HG03342 (cell line): ENCODE results near the gene TNFSF9.
A peak's percentile ranks its signal among the peaks of the same experiment; 100 is the strongest.
"Not testable (repeated sequence)": the region's sequence is repeated elsewhere in the genome, so short reads cannot be mapped to it uniquely, and the experiment has no call there.

Experiments used
- ATAC-seq: cut with Tn5 transposase; IDR thresholded peaks from one replicate; pipeline ENCODE4 v1.9.1; 2021; ENCODE audit warnings: mild to moderate bottlenecking, moderate library complexity; ENCODE audit not compliant: unreplicated experiment

Gene TNFSF9

GRCh38 chr19:6571167-6571566, 40.3 kb downstream of the TNFSF9 start:
- no peak for ATAC-seq

GRCh38 chr19:6572217-6572616, 41.4 kb downstream of the TNFSF9 start:
- ATAC-seq = no peak

GRCh38 chr19:6573350-6573749, 42.5 kb downstream of the TNFSF9 start:
- ATAC-seq = no peak

GRCh38 chr19:6576869-6577475, 46.1 kb downstream of the TNFSF9 start:
- no peak for ATAC-seq

GRCh38 chr19:6577476-6578125, 46.8 kb downstream of the TNFSF9 start:
- ATAC-seq = peak; percentile 73

- no peak for ATAC-seq
Observed at GRCh38 chr19:6579450-6580178, 48.8 kb downstream of the TNFSF9 start.

- ATAC-seq = no peak
Observed at GRCh38 chr19:6580313-6580712, 49.5 kb downstream of the TNFSF9 start.

- not testable (repeated sequence) for ATAC-seq
Observed at GRCh38 chr19:6582515-6583484, 52.0 kb downstream of the TNFSF9 start.
